Endothelial cell of umbilical vein (primary cell): ENCODE results near the gene GIGYF2. TPM values are rescaled to one million over a fixed set of nuclear protein-coding genes. Genes with fewer than 3 reads are reported as not detected.

Source experiments
- BruUV-seq: library from RNA; stranded (reverse); fragments of 400-500 nt; replicated peaks from 2 replicates; lab custom pipeline; 2021; lab: Mats Ljungman, UMichigan
- CTCF ChIA-PET: fragments of 300-600, 350-600 bp; sonication (Branson Sonifier 250); formaldehyde crosslinking; loops from one replicate; lab custom pipeline; 2021; ENCODE audit warnings: antibody characterized with exemption, inconsistent platforms; lab: Charles Lee
- POLR2A ChIA-PET: fragments of 300-600, 350-600 bp; sonication (Branson Sonifier 250); formaldehyde crosslinking; loops from one replicate; lab custom pipeline; 2021; ENCODE audit warnings: antibody characterized with exemption, inconsistent platforms; lab: Charles Lee
- DNase-seq: peaks from one replicate; pipeline ENCODE4 v3.0.0-alpha.2; 2011; ENCODE audit warnings: low read depth, low spot score
- FAIRE-seq: peaks from 2 replicates; lab custom pipeline; 2011; peaks lifted over from hg19 to GRCh38; lab: Jason Lieb, UNC
- H2AFZ ChIP-seq: 2 replicates; pipeline ENCODE4 v1.6.0; 2012; ENCODE audit warnings: low read depth, low read length, control low read depth, inconsistent platforms
- H3K27ac ChIP-seq: 2 replicates; pipeline ENCODE4 v1.5.1; 2011; ENCODE audit warnings: low read depth, mild to moderate bottlenecking, control low read depth, low read length, moderate library complexity; ENCODE audit not compliant: insufficient read depth
- H3K27me3 ChIP-seq, 2 experiments: 2 replicates each; pipeline versions ENCODE4 v1.6.0 to v1.6.1; 2011; ENCODE audit warnings: low read length in 2 of 2, mixed read lengths in 1 of 2; ENCODE audit not compliant: control insufficient read depth in 2 of 2, insufficient read depth in 2 of 2
- H3K36me3 ChIP-seq, 2 experiments: 2 replicates in 1 of 2; 3 replicates in 1 of 2; pipeline ENCODE4 v1.5.1; 2011; ENCODE audit warnings: low read length in 2 of 2, mild to moderate bottlenecking in 1 of 2, moderate library complexity in 1 of 2; ENCODE audit not compliant: control insufficient read depth in 2 of 2, insufficient read depth in 2 of 2; ENCODE audit errors: extremely low read depth in 1 of 2
- H3K4me1 ChIP-seq: 3 replicates; pipeline ENCODE4 v1.5.1; 2011; ENCODE audit warnings: mild to moderate bottlenecking, low read length; ENCODE audit not compliant: control insufficient read depth, insufficient read depth; ENCODE audit errors: extremely low read depth
- H3K4me2 ChIP-seq: 2 replicates; pipeline ENCODE4 v1.6.1; 2011; ENCODE audit warnings: low read length, control low read depth, mixed read lengths; ENCODE audit not compliant: insufficient read depth
- H3K4me3 ChIP-seq, 3 experiments: fragments of 200-600 bp in 1 of 3; sonication (generic), shearing (Covaris generic) in 1 of 3; replicated peaks in 1 of 3; 2 replicates each; pipeline ENCODE4 v1.5.1; 2011 to 2016; ENCODE audit warnings: control low read depth in 3 of 3, low read length in 3 of 3, mild to moderate bottlenecking in 2 of 3, inconsistent platforms in 1 of 3, low read depth in 1 of 3, moderate library complexity in 1 of 3; ENCODE audit not compliant: insufficient read depth in 1 of 3
- H3K79me2 ChIP-seq: 2 replicates; pipeline ENCODE4 v1.6.0; 2012; ENCODE audit warnings: low read length, inconsistent platforms; ENCODE audit not compliant: control insufficient read depth, insufficient read depth
- H3K9ac ChIP-seq: replicated peaks from 2 replicates; pipeline ENCODE3; 2011; ENCODE audit warnings: low read length, control low read depth; ENCODE audit not compliant: insufficient read depth; ENCODE audit errors: extremely low read depth
- H3K9me1 ChIP-seq: replicated peaks from 3 replicates; pipeline ENCODE4 v1.6.0; 2011; ENCODE audit warnings: mild to moderate bottlenecking, low read length; ENCODE audit not compliant: control insufficient read depth, insufficient read depth; ENCODE audit errors: extremely low read depth
- H3K9me3 ChIP-seq: replicated peaks from 2 replicates; pipeline ENCODE4 v1.5.1; 2012; ENCODE audit warnings: low read length, inconsistent platforms; ENCODE audit not compliant: control insufficient read depth, insufficient read depth
- H4K20me1 ChIP-seq: replicated peaks from 2 replicates; pipeline ENCODE3; 2011; ENCODE audit warnings: mild to moderate bottlenecking, low read length; ENCODE audit not compliant: control insufficient read depth, insufficient read depth; ENCODE audit errors: extremely low read depth
- CTCF ChIP-seq, 2 donors: IDR thresholded peaks; 1 replicate in 1 of 2; 2 replicates in 1 of 2; pipeline ENCODE4 v1.5.1; 2011; ENCODE audit warnings: low read length in 2 of 2, mild to moderate bottlenecking in 2 of 2, moderate library complexity in 2 of 2, control low read depth in 1 of 2, inconsistent platforms in 1 of 2, low read depth in 1 of 2; ENCODE audit not compliant: insufficient read depth in 1 of 2; ENCODE audit errors: extremely low read depth in 1 of 2
- EZH2 ChIP-seq: IDR thresholded peaks from 2 replicates; pipeline ENCODE4 v1.6.1; 2012; ENCODE audit warnings: borderline replicate concordance, low read depth, mild to moderate bottlenecking, moderate library complexity, low read length, inconsistent platforms; ENCODE audit not compliant: severe bottlenecking
- FOS ChIP-seq: IDR thresholded peaks from 2 replicates; pipeline ENCODE4 v1.6.1; 2011; ENCODE audit warnings: mild to moderate bottlenecking, low read length, moderate library complexity, borderline replicate concordance; ENCODE audit not compliant: insufficient read depth
- GATA2 ChIP-seq: IDR thresholded peaks from 2 replicates; pipeline ENCODE4 v1.7.0; 2011; ENCODE audit warnings: low read depth, mild to moderate bottlenecking, moderate library complexity, mixed read lengths, low read length; ENCODE audit not compliant: insufficient read length, insufficient read depth
- JUN ChIP-seq: IDR thresholded peaks from 2 replicates; pipeline ENCODE4 v1.6.1; 2011; ENCODE audit warnings: borderline replicate concordance, low read depth; ENCODE audit not compliant: insufficient read length, insufficient read depth
- MAX ChIP-seq: IDR thresholded peaks from 2 replicates; pipeline ENCODE4 v1.6.1; 2011; ENCODE audit not compliant: insufficient read depth, insufficient read length
- MYC ChIP-seq: IDR thresholded peaks from one replicate; pipeline ENCODE4 v1.6.1; 2011; ENCODE audit warnings: mild to moderate bottlenecking, low read depth, low read length
- POLR2A ChIP-seq: IDR thresholded peaks from 2 replicates; pipeline ENCODE4 v1.6.1; 2012; ENCODE audit warnings: low read depth, mild to moderate bottlenecking, control low read depth, low read length
- POLR2AphosphoS5 ChIP-seq: IDR thresholded peaks from 2 replicates; pipeline ENCODE4 v1.6.1; 2012; ENCODE audit warnings: low read depth, mild to moderate bottlenecking, control low read depth, low read length, moderate library complexity; ENCODE audit not compliant: insufficient read depth
- dilution Hi-C: fragments of 300-500 bp; cut with MboI; formaldehyde crosslinking; loops from one replicate; pipeline ENCODE4 v1.15.0; 2019; ENCODE audit warnings: low sequenced_read_pairs; ENCODE audit not compliant: extremely low pct_ligation_motif_present
- intact Hi-C: fragments of 100-400 bp; cut with micrococcal nuclease; formaldehyde crosslinking; loops from one replicate; pipeline ENCODE4 v1.10.0; 2022
- polyA plus RNA-seq, 4 experiments: library from polyadenylated mRNA; depleted of rRNA in 3 of 4; stranded (reverse) in 3 of 4; unstranded in 1 of 4; fragments of >200 nt; gene quantifications; 2 replicates each; pipeline versions ENCODE4 v1.2.1 to v1.2.3, GENCODE V29; 2011 to 2012; ENCODE audit warnings: missing spikeins in 1 of 4
- total RNA-seq: library from RNA; stranded (reverse); gene quantifications from 2 replicates; pipeline ENCODE4 v1.2.3, GENCODE V29; 2021

The GIGYF2 gene
- total and polyA plus RNA-seq, 2 donors (not counting 3 experiments of a cell fraction or from before 2014, with no cell fraction given) = 22.9 to 56.4 TPM

DNA sequence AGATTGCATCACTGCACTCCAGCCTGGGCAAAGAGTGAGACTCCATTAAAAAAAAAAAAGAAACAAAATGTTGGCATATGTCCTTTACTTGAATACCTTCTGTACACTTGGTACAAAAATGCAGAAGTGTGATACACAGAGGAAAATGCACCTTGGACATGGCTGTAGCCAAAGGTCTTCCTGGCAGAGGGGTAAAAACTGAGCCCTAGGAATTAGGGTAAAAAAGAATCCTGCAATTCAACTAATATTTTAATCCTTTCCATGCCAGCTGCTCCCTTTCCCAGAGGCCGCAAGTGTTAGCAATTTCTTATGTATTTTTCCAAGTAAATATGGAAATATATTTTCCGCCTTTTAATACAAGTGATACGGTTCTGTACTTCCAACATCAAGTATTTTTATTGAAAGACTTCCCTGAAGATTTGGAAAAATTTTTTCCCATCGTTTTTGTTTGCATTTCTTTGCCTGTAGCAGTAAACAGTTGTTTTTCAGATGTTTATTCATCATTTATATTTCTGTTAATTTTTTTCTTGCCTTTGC is 53.1 kb downstream of the GIGYF2 start:
- no peak for TF ChIP-seq MAX
- TF ChIP-seq CTCF (IDR thresholded peaks at IDR 0.05; ENCODE audit: extremely low read depth in 1 of 2, insufficient read depth in 1 of 2, low read depth in 1 of 2, low read length in 2 of 2) = no peak
- no peak for TF ChIP-seq GATA2
- TF ChIP-seq POLR2A = no peak
- Histone ChIP-seq H3K27ac (no peak overlapping the region), H3K27me3 (no peaks in the 10 kb centered on the region), H4K20me1 (no peaks in the 10 kb centered on the region), H3K9me1 (no peaks in the 10 kb centered on the region), H3K4me1 (no peaks in the 10 kb centered on the region), H3K79me2 (no peaks in the 10 kb centered on the region), H2AFZ (no peak overlapping the region), H3K9ac (no peak overlapping the region), H3K4me2 (no peak overlapping the region), H3K36me3 (peaks cover 7 to 19% of the 10 kb centered on the region in 2 experiments), H3K4me3 (no peak overlapping the region), H3K9me3 (no peaks in the 10 kb centered on the region)
- BruUV-seq = no TSS peak
- intact Hi-C loops (no loop called here), dilution Hi-C loops (no loop called here)
- ChIA-PET POLR2A (no interaction called here), CTCF (no interaction called here)
- DNase-seq (no peak), FAIRE-seq (no peak)

DNA sequence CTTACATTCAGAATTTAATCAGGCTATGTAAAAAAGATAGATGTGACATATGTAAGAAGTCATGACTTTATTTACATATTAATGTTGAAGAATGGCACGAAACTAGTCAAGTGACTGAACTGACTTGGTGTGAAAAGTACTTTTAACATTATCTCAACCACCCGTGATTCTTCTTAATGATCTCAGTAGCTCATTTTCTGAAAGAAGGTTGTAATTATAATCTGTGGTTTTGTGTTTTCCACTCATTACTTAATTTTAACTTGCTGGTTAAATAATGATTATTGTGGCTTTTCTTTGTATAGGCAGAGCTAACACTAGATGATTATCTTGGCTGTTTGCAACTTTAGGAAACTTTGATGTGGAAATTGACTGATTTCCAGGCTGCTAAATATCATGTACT is 60.8 kb downstream of the GIGYF2 start:
- dilution Hi-C loops (no loop called here), intact Hi-C loops (no loop called here)
- Histone ChIP-seq H3K4me3 (no peak overlapping the region), H3K4me2 (no peak overlapping the region), H3K36me3 (peaks cover 4 to 16% of the 10 kb centered on the region in 2 experiments), H3K9me1 (no peaks in the 10 kb centered on the region), H3K4me1 (no peaks in the 10 kb centered on the region), H3K79me2 (no peaks in the 10 kb centered on the region), H3K27me3 (no peaks in the 10 kb centered on the region), H3K9me3 (no peaks in the 10 kb centered on the region), H4K20me1 (no peaks in the 10 kb centered on the region), H3K9ac (no peak overlapping the region), H2AFZ (no peak overlapping the region), H3K27ac (no peak overlapping the region)
- DNase-seq (no peak), FAIRE-seq (no peak)
- ChIA-PET CTCF (interaction anchor here (1.0 to 1.3 kb wide), 2 partner anchors 18 to 685 kb away, joined by 3 read pairs; no protein-coding TSS in a partner anchor), POLR2A (no interaction called here)
- no TSS peak for BruUV-seq
- TF ChIP-seq POLR2AphosphoS5 = no peak
- no peak for TF ChIP-seq JUN
- no peak for TF ChIP-seq FOS
- no peak for TF ChIP-seq MAX
- TF ChIP-seq EZH2 = no peak
- no peak for TF ChIP-seq MYC
- TF ChIP-seq GATA2 = no peak
- TF ChIP-seq POLR2A = no peak
- no peak for TF ChIP-seq CTCF (IDR thresholded peaks at IDR 0.05; ENCODE audit: extremely low read depth in 1 of 2, insufficient read depth in 1 of 2, low read depth in 1 of 2, low read length in 2 of 2)
